K562 (cell line): Measurements from ENCODE around the gene UBE2J2.

Source experiments
- CHD2 ChIP-seq: IDR thresholded peaks from 2 replicates; pipeline ENCODE4 v1.6.1; 2011; ENCODE audit warnings: low read depth, low read length
- EZH2 ChIP-seq: IDR thresholded peaks from 2 replicates; pipeline ENCODE4 v1.6.1; 2012; ENCODE audit warnings: low read depth, mild to moderate bottlenecking, inconsistent platforms, low read length, borderline replicate concordance
- FOXK2 ChIP-seq, 2 experiments: fragments of 450-650 bp; IDR thresholded peaks in 1 of 2; conservative IDR thresholded peaks in 1 of 2; 2 replicates each; pipeline ENCODE4 v1.6.1; 2016; ENCODE audit warnings: low read depth in 2 of 2, mild to moderate bottlenecking in 1 of 2
- HNRNPLL ChIP-seq: fragments of 200-400 bp; formaldehyde crosslinking; IDR thresholded peaks from 2 replicates; pipeline ENCODE4 v1.6.1; 2017; ENCODE audit warnings: low read length, low read depth, mild to moderate bottlenecking; ENCODE audit not compliant: poor library complexity, severe bottlenecking
- KLF13 ChIP-seq: fragments of 450-650 bp; IDR thresholded peaks from 2 replicates; pipeline ENCODE4 v1.6.1; 2016; ENCODE audit warnings: missing genetic modification characterization, low read depth, mild to moderate bottlenecking, missing compliant biosample characterization, moderate library complexity, borderline replicate concordance
- MYBL2 ChIP-seq, 2 experiments: fragments of 450-650 bp in 1 of 2; sonication (generic) in 1 of 2; formaldehyde crosslinking in 1 of 2; IDR thresholded peaks; 2 replicates each; pipeline versions ENCODE4 v1.6.1 to v1.8.1; 2017 to 2022; ENCODE audit warnings: borderline replicate concordance in 1 of 2, inconsistent platforms in 1 of 2, low read depth in 1 of 2, mild to moderate bottlenecking in 1 of 2, missing genetic modification reagents in 1 of 2, moderate library complexity in 1 of 2
- NCOA6 ChIP-seq: fragments of 450-650 bp; IDR thresholded peaks from 2 replicates; pipeline ENCODE4 v1.6.1; 2017; ENCODE audit warnings: mild to moderate bottlenecking
- NFRKB ChIP-seq: fragments of 450-650 bp; IDR thresholded peaks from 2 replicates; pipeline ENCODE4 v1.6.1; 2016; ENCODE audit warnings: low read depth
- RFX5 ChIP-seq: IDR thresholded peaks from 2 replicates; pipeline ENCODE4 v1.6.1; 2011; ENCODE audit warnings: low read depth, mild to moderate bottlenecking, improper control_type of control experiment, low read length
- TCF7 ChIP-seq: sonication (generic); IDR thresholded peaks from 2 replicates; pipeline ENCODE4 v1.6.1; 2016; ENCODE audit warnings: antibody characterized with exemption, borderline replicate concordance
- ZNF3 ChIP-seq: fragments of 250-450 bp; sonication (Bioruptor Pico); IDR thresholded peaks from 2 replicates; pipeline ENCODE4 v1.5.0; 2021; ENCODE audit warnings: mild to moderate bottlenecking, moderate library complexity
- TF ChIP-seq, protein P1 (sequence below), 3 experiments: IDR thresholded peaks in 2 of 3; conservative IDR thresholded peaks in 1 of 3; 2 replicates each; pipeline ENCODE4 v1.5.1; 2011 to 2012; ENCODE audit warnings: low read length in 3 of 3, mild to moderate bottlenecking in 3 of 3, control low read depth in 2 of 3, improper control_type of control experiment in 1 of 3, inconsistent platforms in 1 of 3, low read depth in 1 of 3, mixed read lengths in 1 of 3, moderate library complexity in 1 of 3; ENCODE audit not compliant: insufficient read depth in 2 of 3
- TF ChIP-seq, protein P2 (sequence below): IDR thresholded peaks from 2 replicates; pipeline ENCODE4 v1.6.1; 2012; ENCODE audit warnings: low read depth, low read length, improper control_type of control experiment, borderline replicate concordance

DNA sequence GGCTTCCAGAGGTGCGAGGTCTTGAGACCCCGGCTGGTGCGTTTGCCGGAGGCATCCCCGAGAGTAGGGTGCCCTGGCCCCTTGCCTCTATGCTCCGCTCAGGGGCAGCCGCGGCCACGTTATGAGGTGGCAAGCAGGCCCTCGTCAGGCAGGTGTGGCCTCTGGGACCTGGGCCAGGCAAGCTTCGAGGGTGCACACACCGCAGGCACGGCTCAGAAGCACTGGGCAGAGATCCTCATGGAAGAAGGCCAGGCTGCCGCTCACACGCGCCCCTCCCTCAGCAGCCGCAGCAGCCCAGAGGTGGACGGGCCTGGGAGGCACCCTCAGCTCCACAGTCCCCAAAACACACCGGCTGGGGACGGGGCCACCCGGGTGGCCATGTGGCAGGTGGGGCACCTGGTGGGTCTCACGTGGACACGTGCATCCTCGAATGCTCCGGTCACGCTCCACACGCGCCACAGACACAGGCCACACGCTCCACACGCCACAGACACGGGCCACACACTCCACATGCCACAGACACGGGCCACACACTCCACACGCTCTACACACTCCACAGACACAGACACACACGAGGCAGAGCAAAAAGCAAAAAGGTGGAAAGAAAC is 48.3 kb downstream of the UBE2J2 start:
- no peak for TF ChIP-seq FOXK2 (conservative IDR thresholded peaks at IDR 0.05 in 1 of 2, IDR thresholded peaks at IDR 0.05 in 1 of 2; ENCODE audit: low read depth in 2 of 2)
- TF ChIP-seq, protein P1, sequence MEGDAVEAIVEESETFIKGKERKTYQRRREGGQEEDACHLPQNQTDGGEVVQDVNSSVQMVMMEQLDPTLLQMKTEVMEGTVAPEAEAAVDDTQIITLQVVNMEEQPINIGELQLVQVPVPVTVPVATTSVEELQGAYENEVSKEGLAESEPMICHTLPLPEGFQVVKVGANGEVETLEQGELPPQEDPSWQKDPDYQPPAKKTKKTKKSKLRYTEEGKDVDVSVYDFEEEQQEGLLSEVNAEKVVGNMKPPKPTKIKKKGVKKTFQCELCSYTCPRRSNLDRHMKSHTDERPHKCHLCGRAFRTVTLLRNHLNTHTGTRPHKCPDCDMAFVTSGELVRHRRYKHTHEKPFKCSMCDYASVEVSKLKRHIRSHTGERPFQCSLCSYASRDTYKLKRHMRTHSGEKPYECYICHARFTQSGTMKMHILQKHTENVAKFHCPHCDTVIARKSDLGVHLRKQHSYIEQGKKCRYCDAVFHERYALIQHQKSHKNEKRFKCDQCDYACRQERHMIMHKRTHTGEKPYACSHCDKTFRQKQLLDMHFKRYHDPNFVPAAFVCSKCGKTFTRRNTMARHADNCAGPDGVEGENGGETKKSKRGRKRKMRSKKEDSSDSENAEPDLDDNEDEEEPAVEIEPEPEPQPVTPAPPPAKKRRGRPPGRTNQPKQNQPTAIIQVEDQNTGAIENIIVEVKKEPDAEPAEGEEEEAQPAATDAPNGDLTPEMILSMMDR (IDR thresholded peaks at IDR 0.05 in 2 of 3, conservative IDR thresholded peaks at IDR 0.05 in 1 of 3; ENCODE audit: insufficient read depth in 2 of 3, low read depth in 1 of 3, low read length in 3 of 3), result no peak
- TF ChIP-seq NFRKB, result no peak
- TF ChIP-seq, protein P2, sequence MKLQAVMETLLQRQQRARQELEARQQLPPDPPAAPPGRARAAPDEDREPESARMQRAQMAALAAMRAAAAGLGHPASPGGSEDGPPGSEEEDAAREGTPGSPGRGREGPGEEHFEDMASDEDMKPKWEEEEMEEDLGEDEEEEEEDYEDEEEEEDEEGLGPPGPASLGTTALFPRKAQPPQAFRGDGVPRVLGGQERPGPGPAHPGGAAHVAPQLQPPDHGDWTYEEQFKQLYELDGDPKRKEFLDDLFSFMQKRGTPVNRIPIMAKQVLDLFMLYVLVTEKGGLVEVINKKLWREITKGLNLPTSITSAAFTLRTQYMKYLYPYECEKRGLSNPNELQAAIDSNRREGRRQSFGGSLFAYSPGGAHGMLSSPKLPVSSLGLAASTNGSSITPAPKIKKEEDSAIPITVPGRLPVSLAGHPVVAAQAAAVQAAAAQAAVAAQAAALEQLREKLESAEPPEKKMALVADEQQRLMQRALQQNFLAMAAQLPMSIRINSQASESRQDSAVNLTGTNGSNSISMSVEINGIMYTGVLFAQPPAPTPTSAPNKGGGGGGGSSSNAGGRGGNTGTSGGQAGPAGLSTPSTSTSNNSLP, result no peak
- no peak for TF ChIP-seq CHD2
- no peak for TF ChIP-seq KLF13
- no peak for TF ChIP-seq RFX5
- TF ChIP-seq ZNF3 (CRISPR knock-in tag), result no peak
- TF ChIP-seq NCOA6, result no peak
- no peak for TF ChIP-seq TCF7
- TF ChIP-seq HNRNPLL, result no peak
- no peak for TF ChIP-seq MYBL2 (IDR thresholded peaks at IDR 0.05; ENCODE audit: low read depth)
- no peak for TF ChIP-seq MYBL2 (CRISPR knock-in tag; IDR thresholded peaks at IDR 0.05; ENCODE audit: borderline replicate concordance)
- no peak for TF ChIP-seq EZH2
